Muscle of leg (tissue), 11 donors: Measurements from ENCODE around the gene WNT5B. TPM values are rescaled to one million over a fixed set of nuclear protein-coding genes. Genes with fewer than 3 reads are reported as not detected.

ENCODE experiments used
- DNase-seq: peaks from one replicate; pipeline ENCODE4 v3.0.0; 2013
- H3K27ac ChIP-seq: one replicate; pipeline ENCODE4 v1.5.1; 2013; ENCODE audit warnings: mild to moderate bottlenecking, low read length, control low read depth
- H3K27me3 ChIP-seq: one replicate; pipeline ENCODE4 v1.6.1; 2013; ENCODE audit warnings: low read length; ENCODE audit not compliant: control insufficient read depth, insufficient read depth
- H3K36me3 ChIP-seq: one replicate; pipeline ENCODE4 v1.6.1; 2013; ENCODE audit warnings: low read length; ENCODE audit not compliant: control insufficient read depth, insufficient read depth
- H3K4me1 ChIP-seq: one replicate; pipeline ENCODE4 v1.6.1; 2013; ENCODE audit warnings: low read length; ENCODE audit not compliant: control insufficient read depth, insufficient read depth
- H3K4me3 ChIP-seq: one replicate; pipeline ENCODE4 v1.5.1; 2013; ENCODE audit warnings: low read length, control low read depth
- H3K9me3 ChIP-seq: replicated peaks from 2 replicates; pipeline ENCODE4 v1.6.1; 2013; ENCODE audit warnings: low read depth, low read length; ENCODE audit not compliant: control insufficient read depth
- WGBS: methylation state at CpG from one replicate; pipeline ENCODE4 v1.1.5; 2013; ENCODE audit warnings: missing lambda C conversion rate; ENCODE audit not compliant: insufficient coverage; 5-methylcytosine and 5-hydroxymethylcytosine counted together
- polyA plus RNA-seq, 8 donors: library from polyadenylated mRNA; unstranded; fragments of 120-200 nt; gene quantifications; one replicate each; pipeline versions ENCODE4 v1.2.1 to v1.2.3, GENCODE V29; 2013; ENCODE audit warnings: inconsistent platforms in 1 of 8, low replicate concordance in 1 of 8; ENCODE audit not compliant: insufficient read length in 8 of 8, insufficient read depth in 1 of 8
- total RNA-seq: library from RNA; stranded (reverse); fragments of 120-200 nt; gene quantifications from one replicate; pipeline ENCODE4 v1.2.4, GENCODE V29; 2013

The WNT5B gene
- total and polyA plus RNA-seq, 9 donors = 22.2 to 38.8 (median 29.6) TPM

DNA sequence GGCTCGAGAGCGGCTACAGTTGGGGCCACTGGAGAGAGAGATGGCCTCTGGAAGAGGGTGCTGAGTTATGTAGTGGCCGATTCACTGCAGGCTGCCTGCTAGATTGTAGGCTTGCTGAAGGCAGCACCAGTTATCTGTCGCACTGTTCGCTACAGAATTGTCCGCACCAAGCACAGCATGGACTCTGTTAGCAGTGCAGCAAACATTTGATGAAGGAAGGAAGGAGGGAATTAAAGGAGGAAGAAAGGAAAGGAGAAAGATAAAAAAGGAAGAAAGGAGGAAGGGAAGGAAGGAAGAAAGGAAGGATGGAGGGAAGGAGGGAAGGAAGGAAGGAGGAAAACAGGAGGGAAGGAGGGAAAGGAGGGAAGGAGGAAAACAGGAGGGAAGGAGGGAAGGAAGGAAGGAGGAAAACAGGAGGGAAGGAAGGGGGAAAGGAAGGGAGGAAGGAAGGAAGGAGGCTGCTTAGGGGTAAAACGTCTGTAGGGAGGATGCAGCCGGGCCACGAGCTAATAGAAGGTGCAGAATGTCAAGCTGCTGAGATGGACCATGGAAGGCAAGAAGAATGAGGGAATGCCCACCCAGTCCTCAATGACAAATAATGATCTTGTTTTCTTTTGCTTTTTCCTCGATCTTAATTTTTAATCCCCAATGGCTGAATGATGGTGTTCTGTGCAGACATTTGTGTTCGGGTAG is 34.6 kb downstream of the WNT5B start:
- Histone ChIP-seq H3K9me3 (no peaks in the 10 kb centered on the region), H3K27ac (no peak overlapping the region), H3K36me3 (no peaks in the 10 kb centered on the region), H3K4me1 (peaks cover 12% of the 10 kb centered on the region), H3K27me3 (peaks cover 8% of the 10 kb centered on the region), H3K4me3 (no peak overlapping the region)
- 61% methylated on average over 10 of the region's 11 CpGs for whole genome bisulfite sequencing
- DNase-seq = no peak

DNA sequence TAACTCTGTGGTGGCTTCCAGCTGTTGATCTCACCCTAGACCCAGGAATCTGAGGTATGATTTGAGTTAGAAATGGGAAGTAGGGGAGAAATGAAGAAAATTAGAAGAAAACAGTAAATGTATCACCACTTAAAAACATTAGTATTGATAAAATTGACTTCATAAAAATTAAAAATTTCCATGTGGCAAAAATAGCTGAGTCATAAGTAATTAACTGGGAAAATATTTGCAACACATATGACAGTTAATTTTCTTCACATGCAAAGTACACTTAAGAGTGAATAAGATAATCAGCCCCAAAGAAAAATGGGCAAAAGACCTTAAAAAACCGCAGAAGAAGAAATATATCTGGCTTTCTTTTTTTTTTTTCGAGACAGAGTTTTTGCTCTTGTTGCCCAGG is 36.3 kb downstream of the WNT5B start:
- no peaks in the 10 kb centered on the region for H3K9me3 ChIP-seq
- peaks cover 8% of the 10 kb centered on the region for H3K27me3 ChIP-seq
- H3K36me3 ChIP-seq = no peaks in the 10 kb centered on the region
- no peak for DNase-seq
- no peak overlapping the region for H3K4me3 ChIP-seq
- WGBS = 40% methylated on average over 1 of the region's 2 CpGs
- H3K27ac ChIP-seq = no peak overlapping the region
- peaks cover 11% of the 10 kb centered on the region for H3K4me1 ChIP-seq

DNA sequence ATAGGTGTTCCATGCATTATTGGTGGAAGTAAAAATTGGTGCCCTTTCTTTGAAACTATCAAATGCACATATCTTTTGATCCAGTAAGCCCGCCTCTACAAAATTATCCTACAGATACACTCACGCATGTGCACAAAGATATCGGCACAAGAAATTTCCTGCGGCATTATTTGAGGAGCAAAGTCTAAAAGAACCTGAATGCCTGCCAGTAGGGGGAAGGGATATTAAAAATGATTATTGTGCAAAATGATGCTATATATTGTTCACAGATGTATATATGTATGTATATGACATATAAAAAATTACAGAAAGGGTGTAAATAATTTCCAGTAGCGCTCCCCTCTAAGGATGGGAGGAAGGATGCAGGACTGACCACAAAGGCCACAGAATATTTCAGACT is 37.2 kb downstream of the WNT5B start:
- Histone ChIP-seq H3K4me1 (peaks cover 7% of the 10 kb centered on the region), H3K9me3 (no peaks in the 10 kb centered on the region), H3K27me3 (peaks cover 8% of the 10 kb centered on the region), H3K36me3 (no peaks in the 10 kb centered on the region), H3K4me3 (no peak overlapping the region), H3K27ac (no peak overlapping the region)
- DNase-seq = no peak
- WGBS = no CpG with 5 or more reads among the region's 5 CpGs

DNA sequence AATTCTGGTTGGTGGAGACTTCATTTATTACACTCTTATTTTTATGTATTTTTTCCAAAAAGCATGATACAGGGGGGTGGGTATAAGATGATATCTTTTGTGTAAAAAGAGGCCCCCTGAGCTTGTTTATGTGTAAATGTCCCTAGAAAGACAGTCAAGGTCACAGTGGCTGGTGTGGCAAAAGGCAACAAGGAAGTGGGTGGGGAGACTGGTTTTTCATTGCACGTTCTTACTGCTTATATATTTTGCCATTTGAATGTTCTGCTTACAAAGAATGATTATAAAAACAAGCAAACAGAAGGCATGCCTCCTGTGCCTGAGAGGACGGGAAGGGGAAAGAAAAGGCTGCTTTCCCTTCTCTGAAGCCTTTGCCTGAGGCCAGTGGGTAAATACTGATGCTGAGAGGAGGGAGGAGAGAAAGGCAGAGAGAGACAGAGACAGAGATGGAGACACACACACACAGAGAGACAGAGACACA is 37.7 kb downstream of the WNT5B start:
- H3K9me3 ChIP-seq = no peaks in the 10 kb centered on the region
- H3K36me3 ChIP-seq = no peaks in the 10 kb centered on the region
- no peak overlapping the region for H3K4me3 ChIP-seq
- WGBS = 20% methylated on average over 1 of the region's 2 CpGs
- H3K27ac ChIP-seq = no peak overlapping the region
- no peak for DNase-seq
- peaks cover 8% of the 10 kb centered on the region for H3K27me3 ChIP-seq
- H3K4me1 ChIP-seq = peaks cover 7% of the 10 kb centered on the region

DNA sequence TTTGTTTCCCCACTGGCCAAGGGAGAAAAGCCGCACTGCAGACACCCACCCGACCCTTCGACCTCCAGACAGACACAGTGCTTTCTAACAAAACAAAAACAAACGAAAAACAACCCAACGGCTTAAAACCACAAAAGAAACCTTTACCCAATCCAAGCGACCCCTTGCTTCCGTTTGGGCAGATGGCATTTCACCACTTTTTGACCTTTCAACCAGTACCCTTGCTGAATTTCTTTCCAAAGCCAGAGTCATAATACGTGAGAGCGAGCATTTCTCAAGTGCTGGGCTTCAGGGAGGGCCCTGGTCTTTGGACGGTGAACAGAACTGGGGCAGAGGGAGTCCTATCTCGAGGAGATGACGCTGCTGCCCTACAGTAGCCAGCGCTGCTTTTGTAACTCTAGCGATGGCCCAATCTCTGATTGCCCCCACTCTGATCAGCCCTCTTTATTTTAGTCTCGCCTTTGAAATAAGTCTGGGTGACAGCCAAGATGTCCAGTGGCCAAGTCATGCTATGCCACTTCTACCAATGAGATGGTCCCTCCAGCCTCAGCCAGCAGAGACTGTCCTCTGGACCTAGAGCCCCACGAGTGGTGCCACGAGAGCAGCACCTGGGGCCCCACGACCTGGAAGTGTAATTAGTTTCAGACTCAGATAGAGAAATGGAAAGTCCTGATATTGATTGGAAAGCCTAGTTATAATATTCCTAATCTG is 40.0 kb downstream of the WNT5B start:
- H3K4me1 ChIP-seq = no peaks in the 10 kb centered on the region
- 47% methylated on average over 14 of the region's 18 CpGs for WGBS
- DNase-seq = no peak
- H3K36me3 ChIP-seq = no peaks in the 10 kb centered on the region
- no peaks in the 10 kb centered on the region for H3K27me3 ChIP-seq
- H3K27ac ChIP-seq = no peak overlapping the region
- H3K4me3 ChIP-seq = no peak overlapping the region
- no peaks in the 10 kb centered on the region for H3K9me3 ChIP-seq

DNA sequence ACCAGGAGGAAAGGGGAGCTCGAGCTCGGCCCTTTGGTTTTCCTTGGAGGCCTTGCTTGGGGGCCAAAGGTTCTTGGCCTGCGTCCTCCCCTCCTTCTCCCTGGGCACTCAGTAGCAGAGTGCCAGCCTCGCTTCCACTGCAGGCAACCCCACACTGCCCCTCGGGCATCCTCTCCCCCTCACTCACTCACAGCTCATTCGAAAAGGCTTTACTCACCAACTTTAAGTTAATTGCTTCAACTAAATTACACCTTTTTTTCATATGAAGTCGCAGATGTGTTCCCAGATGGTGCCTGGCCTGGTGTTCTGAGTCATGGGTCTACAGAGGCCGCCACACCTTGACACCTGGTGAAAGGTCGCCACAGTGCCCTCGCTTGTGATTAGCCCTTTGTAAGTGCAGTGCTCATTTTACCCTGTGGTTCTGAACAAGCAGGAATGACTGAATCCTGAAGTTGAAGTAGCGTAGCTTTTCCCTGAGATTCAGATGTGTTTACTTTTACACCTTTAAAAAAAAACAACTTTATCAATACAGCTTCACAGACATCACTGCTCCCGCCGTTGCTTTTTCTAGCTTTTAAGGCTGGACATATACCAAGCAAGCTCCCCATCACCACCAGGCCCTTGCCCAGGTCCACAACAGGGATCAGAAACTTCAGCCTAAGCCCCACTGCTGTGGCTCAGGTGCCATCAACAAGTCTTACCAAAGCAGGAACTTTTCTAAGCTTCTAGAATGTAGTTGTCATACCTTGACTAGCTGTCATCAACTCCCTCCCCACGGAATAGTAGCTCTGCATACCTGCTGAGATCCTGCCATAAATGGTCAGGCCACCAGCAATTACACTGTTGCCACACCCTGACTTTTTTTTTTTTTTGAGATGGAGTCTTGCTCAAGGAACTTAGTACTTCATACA is 41.6 kb downstream of the WNT5B start:
- H3K27me3 ChIP-seq = no peaks in the 10 kb centered on the region
- H3K9me3 ChIP-seq = no peaks in the 10 kb centered on the region
- DNase-seq = no peak
- H3K36me3 ChIP-seq = no peaks in the 10 kb centered on the region
- no peak overlapping the region for H3K4me3 ChIP-seq
- no peaks in the 10 kb centered on the region for H3K4me1 ChIP-seq
- no peak overlapping the region for H3K27ac ChIP-seq
- 65% methylated on average over 10 of the region's 14 CpGs for WGBS

DNA sequence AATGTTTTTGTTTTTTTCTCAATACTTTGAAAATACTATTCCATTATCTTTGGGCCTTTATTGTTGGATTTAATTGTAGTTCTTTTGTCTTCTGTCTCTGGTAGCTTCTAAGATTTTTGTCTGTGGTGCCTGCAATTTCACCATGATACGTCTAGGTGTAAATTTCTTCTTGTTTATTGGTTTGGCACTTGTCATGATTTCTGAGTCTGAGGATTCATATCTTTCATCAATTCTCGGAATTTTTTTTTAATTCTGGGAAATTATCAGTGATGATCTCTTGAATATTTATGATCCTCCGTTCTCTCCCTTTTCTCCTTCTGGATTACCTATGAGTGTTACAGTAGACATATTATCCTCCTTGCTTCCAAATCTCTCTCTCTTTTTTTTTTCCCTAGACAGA is 47.0 kb downstream of the WNT5B start:
- Histone ChIP-seq H3K4me1 (no peaks in the 10 kb centered on the region), H3K27me3 (no peaks in the 10 kb centered on the region), H3K36me3 (no peaks in the 10 kb centered on the region), H3K27ac (no peak overlapping the region), H3K4me3 (no peak overlapping the region), H3K9me3 (no peaks in the 10 kb centered on the region)
- no CpG with 5 or more reads among the region's 3 CpGs for WGBS
- DNase-seq = no peak

DNA sequence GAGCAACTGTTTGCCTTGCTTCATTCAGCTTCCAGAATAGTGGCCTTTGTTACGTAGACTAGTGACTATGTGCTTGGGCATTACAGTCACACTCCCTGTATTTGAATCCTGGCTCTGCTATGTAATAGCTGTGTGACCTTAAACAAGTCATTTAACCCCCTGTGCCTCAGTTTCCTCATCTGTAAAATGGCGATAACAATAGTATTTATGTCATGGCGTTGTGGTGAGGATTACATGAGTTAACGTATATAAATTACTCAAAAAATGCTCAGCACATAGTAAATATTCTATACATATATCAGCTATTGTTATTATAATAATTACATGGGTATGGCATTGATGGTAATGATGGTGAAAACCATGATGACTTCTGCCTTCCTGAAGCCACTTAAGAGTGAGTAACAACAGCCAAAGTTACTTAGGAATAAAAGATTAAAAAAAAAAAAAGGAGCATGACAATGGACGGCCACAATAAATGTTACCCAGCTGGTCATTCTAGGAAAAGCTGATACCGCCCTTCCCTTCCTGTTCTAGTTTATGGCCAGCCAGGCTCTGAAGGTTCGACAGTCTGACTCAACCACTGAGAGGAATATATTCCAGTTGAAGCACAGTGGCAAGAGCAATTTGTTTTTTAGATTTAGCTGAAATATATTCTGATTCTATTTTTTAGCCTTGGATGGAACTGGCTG is 51.9 kb downstream of the WNT5B start:
- no CpG with 5 or more reads among the region's 7 CpGs for whole genome bisulfite sequencing
- Histone ChIP-seq H3K36me3 (no peaks in the 10 kb centered on the region), H3K4me1 (no peaks in the 10 kb centered on the region), H3K27me3 (no peaks in the 10 kb centered on the region), H3K4me3 (no peak overlapping the region), H3K27ac (no peak overlapping the region), H3K9me3 (no peaks in the 10 kb centered on the region)
- no peak for DNase-seq

DNA sequence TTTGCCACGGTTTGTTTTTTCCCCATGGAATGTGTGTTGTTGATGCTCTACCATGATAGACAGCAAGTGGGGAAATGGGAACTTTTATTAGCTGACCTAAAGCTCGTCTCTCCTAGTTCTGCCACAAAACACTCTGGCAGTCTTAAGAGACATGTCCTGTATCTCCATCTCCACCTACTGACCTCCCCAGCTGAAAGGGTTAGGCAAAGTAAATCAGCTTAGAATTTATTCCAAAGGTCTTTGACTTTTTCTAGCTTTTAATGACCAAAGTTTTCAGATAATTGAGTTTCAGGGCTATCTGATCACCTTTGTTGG is 52.4 kb downstream of the WNT5B start:
- no peaks in the 10 kb centered on the region for H3K27me3 ChIP-seq
- no peak overlapping the region for H3K27ac ChIP-seq
- no CpG with 5 or more reads among the region's 2 CpGs for WGBS
- no peaks in the 10 kb centered on the region for H3K36me3 ChIP-seq
- H3K4me1 ChIP-seq = no peaks in the 10 kb centered on the region
- DNase-seq = no peak
- no peaks in the 10 kb centered on the region for H3K9me3 ChIP-seq
- no peak overlapping the region for H3K4me3 ChIP-seq
